Liver (tissue), 3 donors: ENCODE results near the gene VIPR2.

Experiments used
- FOXA1 ChIP-seq: IDR thresholded peaks from 2 replicates; pipeline ENCODE4 v1.6.1; 2016; ENCODE audit warnings: antibody characterized with exemption
- GABPA ChIP-seq, 2 donors: IDR thresholded peaks in 1 of 2; conservative IDR thresholded peaks in 1 of 2; 2 replicates each; pipeline ENCODE4 v1.6.1; 2016; ENCODE audit warnings: antibody characterized with exemption in 2 of 2, mild to moderate bottlenecking in 1 of 2, moderate library complexity in 1 of 2
- HNF4G ChIP-seq: IDR thresholded peaks from 2 replicates; pipeline ENCODE4 v1.6.1; 2016; ENCODE audit warnings: antibody characterized with exemption
- RAD21 ChIP-seq, 2 donors: IDR thresholded peaks; 2 replicates each; pipeline ENCODE4 v1.6.1; 2016; ENCODE audit warnings: antibody characterized with exemption in 2 of 2, mild to moderate bottlenecking in 2 of 2
- RXRA ChIP-seq, 2 donors: IDR thresholded peaks; 2 replicates each; pipeline ENCODE4 v1.6.1; 2017 to 2018; ENCODE audit warnings: antibody characterized with exemption in 2 of 2, mild to moderate bottlenecking in 1 of 2
- SP1 ChIP-seq: IDR thresholded peaks from 2 replicates; pipeline ENCODE4 v1.6.1; 2018; ENCODE audit warnings: antibody characterized with exemption, mild to moderate bottlenecking
- TAF1 ChIP-seq: conservative IDR thresholded peaks from 2 replicates; pipeline ENCODE4 v1.6.1; 2016; ENCODE audit warnings: antibody characterized with exemption, mild to moderate bottlenecking
- YY1 ChIP-seq: IDR thresholded peaks from 2 replicates; pipeline ENCODE4 v1.6.1; 2016; ENCODE audit warnings: antibody characterized with exemption, mild to moderate bottlenecking
- TF ChIP-seq, protein P1 (sequence below): IDR thresholded peaks from 2 replicates; pipeline ENCODE4 v1.6.1; 2016; ENCODE audit warnings: antibody characterized with exemption
- TF ChIP-seq, protein P2 (sequence below): fragments of 150-350 bp; IDR thresholded peaks from 2 replicates; pipeline ENCODE4 v1.5.1; 2017; ENCODE audit warnings: improper control_type of control experiment, low read depth, low read length; ENCODE audit not compliant: missing input control
- TF ChIP-seq, protein P3 (sequence below): IDR thresholded peaks from 2 replicates; pipeline ENCODE4 v1.6.1; 2016; ENCODE audit warnings: antibody characterized with exemption
- TF ChIP-seq, protein P4 (sequence below): IDR thresholded peaks from 2 replicates; pipeline ENCODE4 v1.6.1; 2016; ENCODE audit warnings: antibody characterized with exemption
- donor health status: healthy.
- donor health status: healthy.

GRCh38 chr7:159192725-159193453 is 48.2 kb upstream of the VIPR2 start:
- TF ChIP-seq, protein P1, sequence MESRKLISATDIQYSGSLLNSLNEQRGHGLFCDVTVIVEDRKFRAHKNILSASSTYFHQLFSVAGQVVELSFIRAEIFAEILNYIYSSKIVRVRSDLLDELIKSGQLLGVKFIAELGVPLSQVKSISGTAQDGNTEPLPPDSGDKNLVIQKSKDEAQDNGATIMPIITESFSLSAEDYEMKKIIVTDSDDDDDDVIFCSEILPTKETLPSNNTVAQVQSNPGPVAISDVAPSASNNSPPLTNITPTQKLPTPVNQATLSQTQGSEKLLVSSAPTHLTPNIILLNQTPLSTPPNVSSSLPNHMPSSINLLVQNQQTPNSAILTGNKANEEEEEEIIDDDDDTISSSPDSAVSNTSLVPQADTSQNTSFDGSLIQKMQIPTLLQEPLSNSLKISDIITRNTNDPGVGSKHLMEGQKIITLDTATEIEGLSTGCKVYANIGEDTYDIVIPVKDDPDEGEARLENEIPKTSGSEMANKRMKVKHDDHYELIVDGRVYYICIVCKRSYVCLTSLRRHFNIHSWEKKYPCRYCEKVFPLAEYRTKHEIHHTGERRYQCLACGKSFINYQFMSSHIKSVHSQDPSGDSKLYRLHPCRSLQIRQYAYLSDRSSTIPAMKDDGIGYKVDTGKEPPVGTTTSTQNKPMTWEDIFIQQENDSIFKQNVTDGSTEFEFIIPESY: no peak
- TF ChIP-seq, protein P2, sequence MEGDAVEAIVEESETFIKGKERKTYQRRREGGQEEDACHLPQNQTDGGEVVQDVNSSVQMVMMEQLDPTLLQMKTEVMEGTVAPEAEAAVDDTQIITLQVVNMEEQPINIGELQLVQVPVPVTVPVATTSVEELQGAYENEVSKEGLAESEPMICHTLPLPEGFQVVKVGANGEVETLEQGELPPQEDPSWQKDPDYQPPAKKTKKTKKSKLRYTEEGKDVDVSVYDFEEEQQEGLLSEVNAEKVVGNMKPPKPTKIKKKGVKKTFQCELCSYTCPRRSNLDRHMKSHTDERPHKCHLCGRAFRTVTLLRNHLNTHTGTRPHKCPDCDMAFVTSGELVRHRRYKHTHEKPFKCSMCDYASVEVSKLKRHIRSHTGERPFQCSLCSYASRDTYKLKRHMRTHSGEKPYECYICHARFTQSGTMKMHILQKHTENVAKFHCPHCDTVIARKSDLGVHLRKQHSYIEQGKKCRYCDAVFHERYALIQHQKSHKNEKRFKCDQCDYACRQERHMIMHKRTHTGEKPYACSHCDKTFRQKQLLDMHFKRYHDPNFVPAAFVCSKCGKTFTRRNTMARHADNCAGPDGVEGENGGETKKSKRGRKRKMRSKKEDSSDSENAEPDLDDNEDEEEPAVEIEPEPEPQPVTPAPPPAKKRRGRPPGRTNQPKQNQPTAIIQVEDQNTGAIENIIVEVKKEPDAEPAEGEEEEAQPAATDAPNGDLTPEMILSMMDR: no peak
- TF ChIP-seq SP1: no peak
- TF ChIP-seq, protein P3, sequence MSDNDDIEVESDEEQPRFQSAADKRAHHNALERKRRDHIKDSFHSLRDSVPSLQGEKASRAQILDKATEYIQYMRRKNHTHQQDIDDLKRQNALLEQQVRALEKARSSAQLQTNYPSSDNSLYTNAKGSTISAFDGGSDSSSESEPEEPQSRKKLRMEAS: no peak
- TF ChIP-seq, protein P4, sequence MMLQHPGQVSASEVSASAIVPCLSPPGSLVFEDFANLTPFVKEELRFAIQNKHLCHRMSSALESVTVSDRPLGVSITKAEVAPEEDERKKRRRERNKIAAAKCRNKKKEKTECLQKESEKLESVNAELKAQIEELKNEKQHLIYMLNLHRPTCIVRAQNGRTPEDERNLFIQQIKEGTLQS: no peak
- TF ChIP-seq GABPA (IDR thresholded peaks at IDR 0.05 in 1 of 2, conservative IDR thresholded peaks at IDR 0.05 in 1 of 2): no peak
- no peak for TF ChIP-seq HNF4G
- TF ChIP-seq RXRA (IDR thresholded peaks at IDR 0.05): no peak
- TF ChIP-seq TAF1: no peak
- TF ChIP-seq YY1: no peak
- no peak for TF ChIP-seq FOXA1
- no peak for TF ChIP-seq RAD21 (IDR thresholded peaks at IDR 0.05)
